Ishikawa (cell line): ENCODE results near the gene KIAA1217.
A peak's percentile ranks its signal among the peaks of the same experiment; 100 is the strongest.

Experiments
- CEBPB ChIP-seq: IDR thresholded peaks from 2 replicates; pipeline ENCODE4 v1.6.1; 2012
- CREB1 ChIP-seq: IDR thresholded peaks from 2 replicates; pipeline ENCODE4 v1.6.1; 2012; ENCODE audit warnings: low read depth
- EGR1 ChIP-seq: IDR thresholded peaks from 2 replicates; pipeline ENCODE4 v1.6.1; 2012
- EP300 ChIP-seq: IDR thresholded peaks from 2 replicates; pipeline ENCODE4 v1.6.1; 2012; ENCODE audit warnings: borderline replicate concordance
- FOXM1 ChIP-seq: IDR thresholded peaks from 2 replicates; pipeline ENCODE4 v1.6.1; 2012; ENCODE audit warnings: low read depth, borderline replicate concordance
- MAX ChIP-seq: IDR thresholded peaks from 2 replicates; pipeline ENCODE4 v1.6.1; 2012
- NFIC ChIP-seq: IDR thresholded peaks from 2 replicates; pipeline ENCODE4 v1.6.1; 2012
- RAD21 ChIP-seq: IDR thresholded peaks from 2 replicates; pipeline ENCODE4 v1.6.1; 2012; ENCODE audit warnings: low read depth
- REST ChIP-seq: IDR thresholded peaks from 2 replicates; pipeline ENCODE4 v1.6.1; 2012; ENCODE audit warnings: low read depth, mild to moderate bottlenecking
- TAF1 ChIP-seq: IDR thresholded peaks from 2 replicates; pipeline ENCODE4 v1.6.1; 2012; ENCODE audit warnings: low read depth, mild to moderate bottlenecking
- TCF12 ChIP-seq: IDR thresholded peaks from 2 replicates; pipeline ENCODE4 v1.6.1; 2012; ENCODE audit warnings: low read depth
- TEAD4 ChIP-seq: IDR thresholded peaks from 2 replicates; pipeline ENCODE4 v1.6.1; 2012
- USF1 ChIP-seq: IDR thresholded peaks from 2 replicates; pipeline ENCODE4 v1.6.1; 2012
- YY1 ChIP-seq: IDR thresholded peaks from 2 replicates; pipeline ENCODE4 v1.6.1; 2012; ENCODE audit warnings: low read depth
- ZBTB7A ChIP-seq: IDR thresholded peaks from 2 replicates; pipeline ENCODE4 v1.6.1; 2012; ENCODE audit warnings: low read depth

KIAA1217 gene

GRCh38 chr10:24556126-24556749 lies 347.3 kb downstream of the KIAA1217 start:
- TF ChIP-seq CEBPB (no peak), EP300 (no peak), FOXM1 (no peak), ZBTB7A (no peak), NFIC (no peak), YY1 (no peak), USF1 (no peak), REST (no peak), RAD21 (no peak), EGR1 (no peak), TAF1 (no peak), CREB1 (no peak), TEAD4 (no peak), TCF12 (no peak), MAX (no peak)

- peak; percentile 85 for TF ChIP-seq RAD21
- no peak for TF ChIP-seq CREB1
Measured at GRCh38 chr10:24556750-24557742, 348.1 kb downstream of the KIAA1217 start.

- no peak for TF ChIP-seq FOXM1
Measured at GRCh38 chr10:24561453-24561852, 352.5 kb downstream of the KIAA1217 start.

GRCh38 chr10:24568042-24568441 lies 359.1 kb downstream of the KIAA1217 start:
- no peak for TF ChIP-seq NFIC
- TF ChIP-seq FOXM1, result no peak
- no peak for TF ChIP-seq REST
- no peak for TF ChIP-seq ZBTB7A
- no peak for TF ChIP-seq EGR1
- no peak for TF ChIP-seq YY1
- no peak for TF ChIP-seq USF1
- no peak for TF ChIP-seq MAX

- TF ChIP-seq ZBTB7A (no peak), CEBPB (no peak), REST (no peak), YY1 (no peak), USF1 (no peak), EP300 (no peak), TEAD4 (no peak)
Measured at GRCh38 chr10:24569330-24569796, 360.4 kb downstream of the KIAA1217 start.
